HepG2 (cell line): ENCODE data around the gene TMX1. TPM values are rescaled to one million over a fixed set of nuclear protein-coding genes. Genes with fewer than 3 reads are reported as not detected.

ENCODE experiments used
- ATAC-seq: fragments of 200-7000 bp; cut with Tn5 transposase; 3 replicates; pipeline ENCODE4 v1.9.1; 2020; ENCODE audit warnings: mild to moderate bottlenecking, moderate library complexity
- BruUV-seq: library from RNA; stranded (reverse); fragments of 400-500 nt; replicated peaks from 2 replicates; lab custom pipeline; 2021; lab: Mats Ljungman, UMichigan
- CTCF ChIA-PET: fragments of 300-600 bp; formaldehyde crosslinking; extraction: SDS; loops from one replicate; lab custom pipeline; 2021; ENCODE audit warnings: low total read pairs, inconsistent platforms, low intra/inter-chr PET ratio; lab: Yijun Ruan, JAX
- POLR2A ChIA-PET: fragments of 350-600 bp; sonication (Branson Sonifier 250); formaldehyde crosslinking; loops from one replicate; lab custom pipeline; 2020; ENCODE audit warnings: antibody characterized with exemption, inconsistent platforms; lab: Yijun Ruan, JAX
- DNase-seq: peaks from one replicate; pipeline ENCODE4 v3.0.0-alpha.2; 2015; ENCODE audit warnings: low spot score
- FAIRE-seq: peaks from 3 replicates; lab custom pipeline; 2011; peaks lifted over from hg19 to GRCh38; lab: Jason Lieb, UNC
- H2AFZ ChIP-seq: one replicate; pipeline ENCODE4 v1.6.1; 2011; ENCODE audit warnings: low read length, inconsistent platforms
- H3K27ac ChIP-seq: fragments of 300-600 bp; 3 replicates; pipeline ENCODE4 v1.8.0; 2011; ENCODE audit warnings: mixed run types, mild to moderate bottlenecking, mixed read lengths, low read length, inconsistent platforms; ENCODE audit not compliant: insufficient read depth; ENCODE audit errors: extremely low read length
- H3K27me3 ChIP-seq, 2 experiments: fragments of 200-600 bp in 1 of 2; 2 replicates in 1 of 2; 3 replicates in 1 of 2; pipeline versions ENCODE4 v1.6.0 to v1.8.0; 2011; ENCODE audit warnings: low read length in 2 of 2, mild to moderate bottlenecking in 2 of 2, moderate library complexity in 2 of 2, inconsistent platforms in 1 of 2; ENCODE audit not compliant: insufficient read depth in 2 of 2, control insufficient read depth in 1 of 2
- H3K36me3 ChIP-seq, 2 experiments: fragments of 200-600 bp in 1 of 2; replicated peaks in 1 of 2; 2 replicates in 1 of 2; 3 replicates in 1 of 2; pipeline versions ENCODE4 v1.5.1 to v1.8.0; 2011; ENCODE audit warnings: low read length in 2 of 2, inconsistent platforms in 1 of 2; ENCODE audit not compliant: insufficient read depth in 2 of 2, control insufficient read depth in 1 of 2
- H3K4me1 ChIP-seq: 2 replicates; pipeline ENCODE4 v1.5.1; 2012; ENCODE audit warnings: low read length, inconsistent platforms; ENCODE audit not compliant: insufficient read depth
- H3K4me2 ChIP-seq: 2 replicates; pipeline ENCODE4 v1.6.0; 2011; ENCODE audit warnings: low read depth, low read length, inconsistent platforms
- H3K4me3 ChIP-seq, 3 experiments: fragments of 200-600 bp in 1 of 3; sonication (generic), shearing (Covaris generic) in 1 of 3; replicated peaks in 1 of 3; 2 replicates each; pipeline ENCODE4 v1.5.1; 2011 to 2016; ENCODE audit warnings: low read length in 3 of 3, inconsistent platforms in 2 of 3, low read depth in 2 of 3, mild to moderate bottlenecking in 2 of 3, control low read depth in 1 of 3, mixed read lengths in 1 of 3; ENCODE audit not compliant: insufficient read depth in 1 of 3
- H3K79me2 ChIP-seq: one replicate; pipeline ENCODE4 v1.6.1; 2011; ENCODE audit warnings: low read length, inconsistent platforms; ENCODE audit not compliant: insufficient read depth
- H3K9ac ChIP-seq: 2 replicates; pipeline ENCODE4 v1.6.0; 2011; ENCODE audit warnings: mild to moderate bottlenecking, low read depth, low read length, inconsistent platforms; ENCODE audit not compliant: insufficient read depth
- H3K9me3 ChIP-seq: 2 replicates; pipeline ENCODE4 v1.5.1; 2012; ENCODE audit warnings: mild to moderate bottlenecking, low read length
- H4K20me1 ChIP-seq: 2 replicates; pipeline ENCODE4 v1.6.0; 2011; ENCODE audit warnings: inconsistent platforms, mild to moderate bottlenecking, low read length, moderate library complexity; ENCODE audit not compliant: insufficient read depth
- DNMT1 ChIP-seq: sonication (generic); formaldehyde crosslinking; IDR thresholded peaks from 2 replicates; pipeline ENCODE4 v1.5.1; 2020; ENCODE audit warnings: mild to moderate bottlenecking, missing genetic modification reagents
- ESRRA ChIP-seq: sonication (generic); formaldehyde crosslinking; IDR thresholded peaks from 2 replicates; pipeline ENCODE4 v1.5.1; 2020; ENCODE audit warnings: mild to moderate bottlenecking, low read depth, missing genetic modification reagents
- FIP1L1 ChIP-seq: fragments of 200-400 bp; formaldehyde crosslinking; IDR thresholded peaks from 2 replicates; pipeline ENCODE4 v1.6.1; 2018; ENCODE audit warnings: low read depth, mild to moderate bottlenecking, low read length, moderate library complexity, borderline replicate concordance; ENCODE audit not compliant: insufficient read depth
- HDAC2 ChIP-seq: sonication (generic); formaldehyde crosslinking; IDR thresholded peaks from 2 replicates; pipeline ENCODE4 v1.4.0; 2020; ENCODE audit warnings: missing genetic modification reagents
- HDAC6 ChIP-seq: fragments of 200-600 bp; sonication (generic); IDR thresholded peaks from 2 replicates; pipeline ENCODE4 v1.7.0; 2017; ENCODE audit warnings: mild to moderate bottlenecking, antibody characterized with exemption, low read length, low read depth
- HES4 ChIP-seq: sonication (generic); formaldehyde crosslinking; IDR thresholded peaks from 2 replicates; pipeline ENCODE4 v1.9.0; 2021; ENCODE audit warnings: mild to moderate bottlenecking, missing genetic modification reagents, borderline replicate concordance
- HMG20B ChIP-seq: conservative IDR thresholded peaks from 2 replicates; pipeline ENCODE4 v1.6.1; 2016; ENCODE audit warnings: missing genetic modification reagents, missing compliant biosample characterization
- KDM3A ChIP-seq: IDR thresholded peaks from 2 replicates; pipeline ENCODE4 v1.6.1; 2018; ENCODE audit warnings: low read depth, missing compliant biosample characterization
- ONECUT2 ChIP-seq: sonication (generic); formaldehyde crosslinking; IDR thresholded peaks from 2 replicates; pipeline ENCODE4 v1.4.0; 2020; ENCODE audit warnings: missing genetic modification reagents
- PCBP2 ChIP-seq: fragments of 200-400 bp; formaldehyde crosslinking; optimal IDR thresholded peaks from 2 replicates; pipeline ENCODE3; 2018; ENCODE audit warnings: low read length, low read depth; ENCODE audit not compliant: poor library complexity, severe bottlenecking
- SRY ChIP-seq: sonication (generic); formaldehyde crosslinking; IDR thresholded peaks from 2 replicates; pipeline ENCODE4 v1.8.0; 2022; ENCODE audit warnings: mild to moderate bottlenecking, missing genetic modification reagents
- SSRP1 ChIP-seq: IDR thresholded peaks from 2 replicates; pipeline ENCODE4 v1.6.1; 2016; ENCODE audit warnings: control low read depth
- TEAD3 ChIP-seq: optimal IDR thresholded peaks from 2 replicates; pipeline ENCODE3; 2016; ENCODE audit warnings: borderline replicate concordance
- ZNF432 ChIP-seq: sonication (generic); formaldehyde crosslinking; IDR thresholded peaks from 2 replicates; pipeline ENCODE4 v1.5.0; 2020; ENCODE audit warnings: missing genetic modification reagents, mild to moderate bottlenecking, borderline replicate concordance
- ZNF749 ChIP-seq: sonication (generic); formaldehyde crosslinking; IDR thresholded peaks from 2 replicates; pipeline ENCODE4 v1.8.0; 2022; ENCODE audit warnings: mild to moderate bottlenecking, missing genetic modification reagents, moderate library complexity, borderline replicate concordance
- WGBS: methylation state at CpG from one replicate; pipeline ENCODE4 v1.1.6; 2017; ENCODE audit warnings: low lambda C conversion rate; 5-methylcytosine and 5-hydroxymethylcytosine counted together
- in situ Hi-C: cut with HindIII; loops from 2 replicates; pipeline ENCODE4 v1.10.0; 2017; ENCODE audit warnings: low pct_unique_long_range_greater_than_20kb; ENCODE audit not compliant: extremely low pct_ligation_motif_present
- intact Hi-C: fragments of 100-400 bp; cut with micrococcal nuclease; formaldehyde crosslinking; loops from one replicate; pipeline ENCODE4 v1.10.0; 2022; ENCODE audit not compliant: unreplicated experiment
- polyA plus RNA-seq, 8 experiments: library from polyadenylated mRNA; depleted of rRNA in 3 of 8; stranded (reverse) in 7 of 8; unstranded in 1 of 8; fragments of >200 nt; fragmentation: Illumina TruSeq in 4 of 8; extraction: Trizol in 4 of 8; gene quantifications; 2 replicates each; pipeline versions ENCODE4 v1.2.1 to v1.2.3, GENCODE V29; 2011 to 2016; ENCODE audit warnings: low read depth in 4 of 8, missing spikeins in 1 of 8, mixed read lengths in 1 of 8; ENCODE audit not compliant: insufficient read depth in 1 of 8
- total RNA-seq, 5 experiments: library from RNA; depleted of rRNA; stranded (reverse); fragments of >200 nt; fragmentation: Illumina TruSeq; extraction: Trizol; gene quantifications; 2 replicates each; pipeline ENCODE4 v1.2.3, GENCODE V29; 2016; ENCODE audit warnings: low read depth in 1 of 5
- TF ChIP-seq, protein P1 (sequence below): sonication (generic); formaldehyde crosslinking; IDR thresholded peaks from 2 replicates; pipeline ENCODE4 v1.4.0; 2020; ENCODE audit warnings: mild to moderate bottlenecking, missing genetic modification reagents, borderline replicate concordance

Gene TMX1
- total and polyA plus RNA-seq, 2 of the 13 experiments (the other 11 are each of a cell fraction or from before 2014, with no cell fraction given), result 23.0 to 56.8 TPM

DNA sequence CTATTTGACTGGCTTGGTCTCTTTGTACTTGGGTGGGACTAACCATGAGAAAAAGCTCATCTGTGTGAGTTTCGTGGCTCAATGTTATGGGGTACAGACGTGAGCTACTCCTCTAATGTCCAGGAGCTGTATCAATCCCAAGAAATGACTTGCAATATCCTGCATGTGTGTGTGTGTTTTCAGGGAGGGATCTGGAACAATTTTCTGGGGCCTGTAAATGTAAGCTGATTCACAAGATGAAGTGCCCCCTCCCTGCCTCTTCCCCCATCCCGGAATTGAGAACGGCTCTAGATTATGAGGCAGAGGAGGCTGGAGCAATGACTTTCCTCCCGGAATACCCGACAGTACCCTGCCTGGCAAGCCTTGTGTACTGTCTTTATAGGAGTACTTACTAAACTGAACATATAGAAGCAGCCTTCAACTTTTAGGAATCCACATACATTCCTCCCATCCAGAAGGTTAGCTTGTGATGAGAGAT is 53.9 kb downstream of the TMX1 start:
- no peak for ATAC-seq
- CTCF ChIA-PET, result no interaction called here
- no peak overlapping the region for H3K4me3 ChIP-seq
- TF ChIP-seq ESRRA (CRISPR knock-in tag) (no peak), SSRP1 (CRISPR knock-in tag) (no peak)
- in situ Hi-C loops (no loop called here), intact Hi-C loops (no loop called here)
- H3K9me3 ChIP-seq, result no peaks in the 10 kb centered on the region
- no peaks in the 10 kb centered on the region for H3K36me3 ChIP-seq
- BruUV-seq, result no TSS peak
- no peak overlapping the region for H3K4me2 ChIP-seq
- no peaks in the 10 kb centered on the region for H3K79me2 ChIP-seq
- DNase-seq, result no peak
- peaks cover 0 to 4% of the 10 kb centered on the region in 2 experiments; a peak in 1 of 5 replicates for H3K27me3 ChIP-seq
- H3K27ac ChIP-seq, result no peak overlapping the region
- no peaks in the 10 kb centered on the region for H4K20me1 ChIP-seq
- no peak for FAIRE-seq
- H3K9ac ChIP-seq, result no peak overlapping the region
- WGBS, result 0% methylated on average over 4 of the region's 6 CpGs
- no peak overlapping the region for H2AFZ ChIP-seq
- POLR2A ChIA-PET, result no interaction called here
- 0 out of 2 replicates have a peak, but pooled peaks cover 6% of the 10 kb centered on the region for H3K4me1 ChIP-seq

DNA sequence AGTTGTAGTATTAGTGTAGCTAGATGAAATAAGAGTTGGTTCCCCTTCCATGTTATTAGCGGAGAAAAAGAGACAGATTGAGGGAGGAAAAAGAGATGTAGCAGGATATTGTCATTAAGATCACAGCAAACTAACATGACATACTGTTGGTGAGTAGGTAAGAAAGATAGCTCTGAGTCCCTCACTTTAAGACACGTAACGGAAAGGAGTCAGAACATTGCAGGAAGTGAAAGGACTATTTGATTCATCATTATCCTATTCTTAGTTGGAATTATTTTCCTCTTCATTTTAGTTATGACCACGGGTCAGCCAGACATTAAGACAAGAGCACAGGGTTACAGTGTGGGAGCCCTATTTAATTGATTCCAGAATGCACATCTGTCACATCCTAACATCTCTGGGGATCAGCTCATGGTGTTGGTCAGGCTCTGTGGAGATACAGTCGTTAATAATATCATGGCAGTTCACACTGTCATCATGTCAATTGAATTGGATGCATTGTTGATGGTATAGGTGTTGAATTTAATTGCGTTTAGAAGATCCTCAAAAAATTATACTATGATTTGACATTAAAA is 55.0 kb downstream of the TMX1 start:
- in situ Hi-C loops (no loop called here), intact Hi-C loops (no loop called here)
- no peak for FAIRE-seq
- TF ChIP-seq KDM3A (CRISPR knock-in tag), result no peak
- TF ChIP-seq HDAC6, result no peak
- no peak for TF ChIP-seq HDAC2 (CRISPR knock-in tag)
- no peak for TF ChIP-seq HES4 (CRISPR knock-in tag)
- TF ChIP-seq DNMT1 (CRISPR knock-in tag), result no peak
- TF ChIP-seq HMG20B (CRISPR knock-in tag), result no peak
- no peak for TF ChIP-seq ONECUT2 (CRISPR knock-in tag)
- no peak for TF ChIP-seq TEAD3
- no peak for TF ChIP-seq SRY
- TF ChIP-seq ZNF749 (CRISPR knock-in tag), result no peak
- TF ChIP-seq, protein P1, sequence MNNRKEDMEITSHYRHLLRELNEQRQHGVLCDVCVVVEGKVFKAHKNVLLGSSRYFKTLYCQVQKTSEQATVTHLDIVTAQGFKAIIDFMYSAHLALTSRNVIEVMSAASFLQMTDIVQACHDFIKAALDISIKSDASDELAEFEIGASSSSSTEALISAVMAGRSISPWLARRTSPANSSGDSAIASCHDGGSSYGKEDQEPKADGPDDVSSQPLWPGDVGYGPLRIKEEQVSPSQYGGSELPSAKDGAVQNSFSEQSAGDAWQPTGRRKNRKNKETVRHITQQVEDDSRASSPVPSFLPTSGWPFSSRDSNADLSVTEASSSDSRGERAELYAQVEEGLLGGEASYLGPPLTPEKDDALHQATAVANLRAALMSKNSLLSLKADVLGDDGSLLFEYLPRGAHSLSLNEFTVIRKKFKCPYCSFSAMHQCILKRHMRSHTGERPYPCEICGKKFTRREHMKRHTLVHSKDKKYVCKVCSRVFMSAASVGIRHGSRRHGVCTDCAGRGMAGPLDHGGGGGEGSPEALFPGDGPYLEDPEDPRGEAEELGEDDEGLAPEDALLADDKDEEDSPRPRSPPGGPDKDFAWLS (CRISPR knock-in tag), result no peak
- no peak for TF ChIP-seq FIP1L1
- no peak for TF ChIP-seq ZNF432 (CRISPR knock-in tag)
- TF ChIP-seq PCBP2, result no peak

More for the DNA sequence above, 55.0 kb downstream of the TMX1 start:
- Histone ChIP-seq H3K79me2 (no peaks in the 10 kb centered on the region), H3K27ac (no peak overlapping the region), H3K36me3 (no peaks in the 10 kb centered on the region), H3K4me1 (0 out of 2 replicates have a peak, but pooled peaks cover 6% of the 10 kb centered on the region), H3K27me3 (peaks cover 0 to 4% of the 10 kb centered on the region in 2 experiments; a peak in 1 of 5 replicates), H3K9ac (no peak overlapping the region), H3K9me3 (no peaks in the 10 kb centered on the region), H2AFZ (no peak overlapping the region), H3K4me3 (no peak overlapping the region), H3K4me2 (no peak overlapping the region), H4K20me1 (no peaks in the 10 kb centered on the region)
- ATAC-seq (no peak), DNase-seq (no peak)
- CTCF ChIA-PET, result no interaction called here
- 37% methylated on average over 6 of the region's 6 CpGs for WGBS
- no TSS peak for BruUV-seq
- POLR2A ChIA-PET, result no interaction called here
